Loucy (cell line): Measurements from ENCODE around the gene SEC24B.

Experiments
- EZH2phosphoT487 ChIP-seq: fragments of 200-600 bp; IDR thresholded peaks from 2 replicates; pipeline ENCODE4 v1.6.1; 2018; ENCODE audit warnings: antibody characterized with exemption, mild to moderate bottlenecking, moderate library complexity, borderline replicate concordance
- TF ChIP-seq, protein P1 (sequence below): fragments of 200-600 bp; sonication (generic); conservative IDR thresholded peaks from 2 replicates; pipeline ENCODE4 v1.5.1; 2014; ENCODE audit warnings: mild to moderate bottlenecking, antibody characterized with exemption, low read length

DNA sequence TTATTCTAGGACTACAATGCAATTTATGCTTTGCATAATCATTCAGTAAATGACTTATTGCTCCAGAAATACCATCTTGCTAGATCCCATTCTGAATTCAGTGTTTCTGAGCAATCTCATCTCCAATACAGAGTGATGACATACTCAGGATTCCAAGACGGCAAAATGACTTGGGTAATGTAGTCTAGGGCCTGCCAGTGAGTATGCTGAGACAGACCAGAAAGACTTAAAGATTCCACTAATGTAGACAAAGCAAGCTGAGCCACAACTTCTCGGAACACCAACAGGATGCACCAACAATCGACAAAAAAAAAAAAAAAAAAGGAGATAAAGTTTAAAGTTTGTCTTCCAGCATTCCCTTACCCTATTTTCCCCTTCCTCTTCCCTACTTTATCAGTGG is 919 bp upstream of the SEC24B start:
- TF ChIP-seq, protein P1, sequence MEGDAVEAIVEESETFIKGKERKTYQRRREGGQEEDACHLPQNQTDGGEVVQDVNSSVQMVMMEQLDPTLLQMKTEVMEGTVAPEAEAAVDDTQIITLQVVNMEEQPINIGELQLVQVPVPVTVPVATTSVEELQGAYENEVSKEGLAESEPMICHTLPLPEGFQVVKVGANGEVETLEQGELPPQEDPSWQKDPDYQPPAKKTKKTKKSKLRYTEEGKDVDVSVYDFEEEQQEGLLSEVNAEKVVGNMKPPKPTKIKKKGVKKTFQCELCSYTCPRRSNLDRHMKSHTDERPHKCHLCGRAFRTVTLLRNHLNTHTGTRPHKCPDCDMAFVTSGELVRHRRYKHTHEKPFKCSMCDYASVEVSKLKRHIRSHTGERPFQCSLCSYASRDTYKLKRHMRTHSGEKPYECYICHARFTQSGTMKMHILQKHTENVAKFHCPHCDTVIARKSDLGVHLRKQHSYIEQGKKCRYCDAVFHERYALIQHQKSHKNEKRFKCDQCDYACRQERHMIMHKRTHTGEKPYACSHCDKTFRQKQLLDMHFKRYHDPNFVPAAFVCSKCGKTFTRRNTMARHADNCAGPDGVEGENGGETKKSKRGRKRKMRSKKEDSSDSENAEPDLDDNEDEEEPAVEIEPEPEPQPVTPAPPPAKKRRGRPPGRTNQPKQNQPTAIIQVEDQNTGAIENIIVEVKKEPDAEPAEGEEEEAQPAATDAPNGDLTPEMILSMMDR, result no peak
- TF ChIP-seq EZH2phosphoT487, result no peak
